ENCODE measurements around the gene PDE7B. TPM values are rescaled to one million over a fixed set of nuclear protein-coding genes. Genes with fewer than 3 reads are reported as not detected.
"Not testable (repeated sequence)": the region's sequence is repeated elsewhere in the genome, so short reads cannot be mapped to it uniquely, and the experiment has no call there.

PDE7B gene
- total RNA-seq, 1 experiment from 2014 or later: 0.17 TPM

DNA sequence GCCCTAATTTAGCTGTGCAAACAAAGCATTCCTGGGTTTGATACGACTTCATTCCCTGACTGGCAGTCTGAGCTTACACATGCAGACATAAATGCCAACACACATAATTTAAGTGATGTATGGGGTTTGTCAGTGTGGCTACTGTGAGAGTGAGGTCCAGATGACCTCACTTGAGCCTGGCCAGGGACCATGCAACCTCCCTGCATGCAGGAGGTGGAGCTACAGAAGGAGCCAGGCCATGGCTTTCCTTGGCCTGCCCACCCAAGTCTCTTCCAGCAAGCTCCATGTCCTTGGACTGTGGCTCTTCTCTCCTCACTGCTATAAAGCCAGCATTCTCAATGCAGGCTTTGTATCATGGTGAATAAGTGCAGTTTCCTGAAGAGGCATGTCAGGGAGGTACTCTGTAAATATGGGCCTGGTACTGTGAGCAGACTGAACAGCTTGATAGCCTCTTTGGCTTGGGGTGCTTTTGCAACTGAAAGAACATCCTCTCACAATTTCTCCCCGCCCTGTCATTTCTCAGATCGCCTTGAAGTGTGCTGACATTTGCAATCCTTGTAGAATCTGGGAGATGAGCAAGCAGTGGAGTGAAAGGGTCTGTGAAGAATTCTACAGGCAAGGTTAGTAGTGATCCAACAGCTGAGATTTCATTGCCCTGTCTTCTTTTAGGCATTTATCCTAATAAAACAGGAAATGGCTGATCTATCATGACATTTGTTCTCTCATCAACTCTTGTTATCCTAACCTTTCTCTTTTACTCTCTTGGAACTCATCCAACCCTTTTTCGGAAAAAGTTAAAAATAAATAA, 329.4 kb downstream of the PDE7B start:
- DNase-seq (ENCODE audit: low read depth): no peak

- DNase-seq (ENCODE audit: low read depth): no peak
Measured at GRCh38 chr6:136181512-136181833, 330.0 kb downstream of the PDE7B start.

- DNase-seq (ENCODE audit: low read depth): no peak
Measured at GRCh38 chr6:136181861-136182260, 330.4 kb downstream of the PDE7B start.

- no peak for DNase-seq (ENCODE audit: low read depth)
Measured at GRCh38 chr6:136184738-136185137, 333.2 kb downstream of the PDE7B start.

DNA sequence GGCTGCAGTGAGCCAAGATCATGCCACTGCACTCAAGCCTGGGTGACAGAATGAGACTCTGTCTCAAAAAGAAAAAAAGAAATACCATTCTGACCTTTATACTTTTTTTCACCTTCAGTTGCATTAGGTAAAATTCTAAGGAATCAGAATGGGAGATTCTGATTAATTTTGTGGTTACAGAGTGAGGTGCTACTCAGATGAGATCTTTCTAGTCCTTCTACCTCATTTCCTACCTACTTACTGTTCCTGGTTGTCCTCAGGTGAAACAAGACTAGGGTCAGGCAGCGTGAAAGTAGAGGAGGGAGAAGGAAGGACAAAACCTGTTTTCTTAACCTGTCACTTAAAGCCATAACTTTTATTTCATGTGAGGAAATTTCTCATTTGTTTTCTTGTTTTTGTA, 334.9 kb downstream of the PDE7B start:
- DNase-seq (ENCODE audit: low read depth): no peak

- DNase-seq (ENCODE audit: low read depth): no peak
Measured at GRCh38 chr6:136188486-136188885, 337.0 kb downstream of the PDE7B start.

GRCh38 chr6:136189104-136189503, 337.6 kb downstream of the PDE7B start:
- DNase-seq (ENCODE audit: low read depth): no peak

- no peak for DNase-seq (ENCODE audit: low read depth)
Measured at GRCh38 chr6:136191606-136192312, 340.3 kb downstream of the PDE7B start.

DNA sequence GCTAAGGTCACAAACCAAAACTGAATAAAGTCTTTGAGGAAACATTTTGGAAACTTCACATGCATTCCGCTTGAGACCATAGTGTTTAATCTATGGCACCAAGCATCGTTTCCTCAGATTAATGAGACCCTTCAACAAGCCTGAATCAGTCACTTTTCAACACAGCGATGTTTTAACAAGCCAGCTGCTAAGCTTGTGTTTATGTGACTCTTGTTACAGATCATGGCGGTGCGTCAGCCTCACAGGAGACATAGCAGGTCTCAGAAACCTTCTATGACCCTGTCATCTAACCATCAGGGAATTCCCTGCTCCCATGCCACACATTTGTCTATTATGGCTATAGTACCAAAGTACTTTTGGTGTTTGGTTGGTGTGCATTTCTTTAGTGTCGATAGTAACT, 341.4 kb downstream of the PDE7B start:
- no peak for DNase-seq (ENCODE audit: low read depth)

DNA sequence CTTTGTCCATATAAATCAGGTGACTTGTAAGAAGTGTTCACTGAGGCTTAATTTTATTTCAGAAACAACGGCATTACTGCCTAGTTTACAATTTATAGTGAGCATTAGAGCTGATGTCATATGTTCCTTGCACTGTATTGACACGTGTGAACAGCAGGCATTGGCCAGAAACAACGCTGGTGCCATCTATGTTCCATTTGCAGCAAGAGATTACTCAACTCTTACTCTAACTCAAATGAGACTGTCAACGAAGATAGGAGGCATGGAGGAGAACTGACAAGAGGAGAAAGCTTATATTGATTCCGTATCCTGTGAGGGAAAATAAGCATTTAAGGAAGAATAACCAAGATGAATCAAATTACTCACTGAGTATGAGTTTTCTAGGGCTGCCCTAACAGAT, 350.2 kb downstream of the PDE7B start:
- no peak for DNase-seq (ENCODE audit: low read depth)

DNA sequence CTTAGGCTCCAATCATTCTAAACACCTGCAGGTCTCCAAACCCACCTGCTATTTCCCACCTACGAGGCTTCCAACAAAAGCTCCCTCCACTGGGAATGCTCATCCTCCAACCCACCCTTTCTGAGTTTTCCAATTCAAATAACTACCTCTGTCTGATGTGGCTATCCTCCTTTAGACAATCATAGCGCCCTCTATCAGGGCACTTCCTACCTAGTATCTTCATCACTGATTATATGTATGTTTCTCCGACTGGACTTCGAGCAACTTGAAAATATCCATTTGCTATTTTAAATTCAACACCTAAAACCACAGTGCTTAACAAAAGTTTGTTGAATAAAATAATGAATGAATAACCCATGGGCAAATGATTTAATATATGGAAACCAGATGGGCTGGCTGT, 357.3 kb downstream of the PDE7B start:
- DNase-seq (ENCODE audit: low read depth): no peak

- DNase-seq (ENCODE audit: low read depth): no peak
Measured at GRCh38 chr6:136209496-136209895, 358.0 kb downstream of the PDE7B start.

DNA sequence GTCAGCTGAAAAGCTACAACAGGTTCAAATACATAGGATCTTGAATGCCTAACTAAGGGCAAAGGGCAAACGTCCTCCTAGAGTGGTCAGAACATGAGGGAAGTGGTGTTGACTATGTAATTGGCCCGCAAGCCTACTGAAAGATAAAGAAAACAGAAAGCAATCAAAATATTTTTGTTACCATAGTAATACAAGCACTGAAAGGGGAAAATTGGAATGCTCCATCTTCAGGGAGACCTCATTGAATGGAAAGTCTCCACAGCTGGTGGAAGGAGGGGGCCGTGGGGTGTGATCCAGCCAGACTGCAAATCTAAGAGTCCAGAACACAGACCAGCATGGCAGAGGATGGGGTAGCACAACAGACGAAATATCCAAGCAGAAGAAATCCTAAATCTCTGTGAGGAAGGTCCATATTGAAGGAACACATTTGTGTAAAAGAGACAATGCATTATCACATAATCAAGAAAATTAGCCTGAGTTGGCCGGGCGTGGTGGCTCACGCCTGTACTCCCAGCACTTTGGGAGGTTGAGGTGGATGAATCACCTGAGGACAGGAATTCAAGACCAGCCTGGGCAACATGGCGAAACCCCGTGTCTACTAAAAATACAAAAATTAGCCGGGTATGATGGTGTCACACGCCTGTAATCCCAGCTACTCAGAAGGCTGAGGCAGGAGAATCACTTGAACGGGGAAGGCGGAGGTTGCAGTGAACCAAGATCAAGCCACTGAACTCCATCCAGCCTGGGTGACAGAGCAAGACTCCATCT, 359.1 kb downstream of the PDE7B start:
- DNase-seq (ENCODE audit: low read depth): no peak

DNA sequence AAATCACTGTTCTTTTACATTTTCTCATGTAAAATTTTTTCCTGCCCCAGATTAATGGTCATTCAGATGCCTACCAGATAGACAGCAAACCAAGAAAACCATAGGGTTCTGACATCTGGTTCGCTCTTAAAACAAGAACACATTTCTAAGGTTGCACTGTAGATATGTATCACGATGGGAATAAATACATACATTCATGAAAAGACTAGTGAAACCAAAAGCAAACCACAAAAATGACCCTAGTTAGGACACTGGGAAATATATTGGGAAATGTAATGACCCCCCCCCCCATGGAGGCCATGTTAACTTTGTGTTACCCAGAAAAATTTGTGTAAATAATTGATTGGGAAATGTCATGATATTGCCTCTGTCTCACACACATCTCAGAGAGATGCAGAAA, 361.1 kb downstream of the PDE7B start:
- DNase-seq (ENCODE audit: low read depth): no peak

GRCh38 chr6:136213012-136213539, 361.6 kb downstream of the PDE7B start:
- DNase-seq (ENCODE audit: low read depth): no peak

DNA sequence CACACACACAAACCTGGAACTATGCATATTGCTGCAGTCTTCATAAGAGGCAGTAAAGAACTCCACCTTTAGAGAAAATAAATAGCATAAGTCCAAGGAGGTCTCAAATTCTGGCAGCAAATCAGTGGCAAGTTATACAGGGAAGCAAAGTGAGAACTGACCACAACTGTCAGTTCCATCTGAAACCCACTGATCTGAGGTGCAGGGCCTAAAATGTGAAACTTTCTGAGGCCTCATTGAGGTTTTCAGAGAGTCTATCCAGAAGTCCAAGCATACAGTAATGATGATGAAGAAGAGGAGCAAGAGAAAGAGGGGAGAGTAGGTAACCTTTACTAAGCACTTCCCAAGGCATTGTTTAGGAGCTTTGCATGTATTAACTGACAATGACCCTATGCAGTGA, 362.4 kb downstream of the PDE7B start:
- DNase-seq (ENCODE audit: low read depth): no peak

GRCh38 chr6:136216503-136217401, 365.3 kb downstream of the PDE7B start:
- no peak for DNase-seq (ENCODE audit: low read depth)

DNA sequence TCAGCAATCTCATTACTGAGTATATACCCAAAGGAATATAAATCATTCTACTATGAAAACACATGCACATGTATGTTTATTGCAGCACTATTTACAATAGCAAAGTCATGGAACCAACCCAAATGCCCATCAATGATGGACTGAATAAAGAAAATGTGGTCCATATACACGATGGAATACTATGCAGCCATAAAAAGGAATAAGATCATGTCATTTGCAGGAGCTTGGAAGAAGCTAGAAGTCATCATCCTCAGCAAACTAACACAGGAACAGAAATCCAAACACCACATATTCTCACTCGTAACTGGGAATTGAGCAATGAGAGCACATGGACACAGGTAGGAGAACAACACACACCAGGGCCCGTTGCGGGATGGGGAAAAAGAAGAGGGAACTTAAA, 373.5 kb downstream of the PDE7B start:
- DNase-seq (ENCODE audit: low read depth): not testable (repeated sequence)

DNA sequence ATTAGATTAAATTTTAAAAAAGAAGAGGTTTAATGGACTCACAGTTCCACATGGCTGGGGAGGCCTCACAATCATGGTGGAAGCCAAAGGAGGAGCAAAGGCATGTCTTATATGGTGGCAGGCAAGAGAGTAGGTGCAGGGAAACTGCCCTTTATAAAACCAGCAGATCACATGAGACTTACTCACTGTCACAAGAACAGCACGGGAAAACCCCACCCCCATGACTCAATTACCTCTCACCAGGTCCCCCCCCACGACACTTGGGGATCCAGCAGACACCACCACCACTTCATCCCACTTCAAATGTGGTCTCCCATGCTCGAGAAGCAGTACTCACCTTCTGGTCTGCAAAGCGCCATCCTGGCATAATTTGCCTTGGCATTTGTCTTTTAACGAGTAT, 374.0 kb downstream of the PDE7B start:
- DNase-seq (ENCODE audit: low read depth): peak; percentile 46

DNA sequence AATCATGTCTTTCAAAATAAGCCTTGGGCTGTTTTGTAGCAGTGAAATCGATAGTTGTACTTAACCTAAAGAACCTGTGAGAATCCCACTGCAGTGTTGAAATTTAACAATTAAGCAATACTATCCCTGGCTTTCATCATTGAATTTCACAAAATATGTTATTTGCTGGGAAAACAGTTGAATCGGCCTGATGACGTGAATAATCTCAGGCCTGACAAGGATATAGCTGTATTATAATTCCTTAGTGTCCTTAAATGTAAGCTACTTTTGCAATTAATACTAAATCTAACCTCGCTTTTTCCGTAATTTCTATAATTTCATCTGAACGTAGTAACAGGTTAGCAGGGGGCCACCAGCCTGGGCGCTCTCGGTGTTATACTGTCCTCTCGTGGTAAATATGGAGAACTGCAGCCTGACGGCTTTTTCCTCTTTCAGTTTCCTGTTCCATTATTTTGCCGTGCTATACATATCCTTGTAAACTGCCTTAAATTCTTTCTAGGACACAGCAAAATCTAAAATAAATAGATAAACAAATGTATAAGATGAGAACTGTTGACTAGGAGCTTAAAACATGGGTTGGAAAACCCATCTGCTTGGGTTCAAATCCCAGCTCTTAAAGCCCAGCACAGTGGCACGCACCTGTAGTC, 374.6 kb downstream of the PDE7B start:
- DNase-seq (ENCODE audit: low read depth): peak; percentile 43
